HG02642 (cell line): ENCODE data around the gene FILIP1.

ENCODE experiments used
- ATAC-seq: cut with Tn5 transposase; IDR thresholded peaks from one replicate; pipeline ENCODE4 v1.9.1; 2021; ENCODE audit warnings: mild to moderate bottlenecking; ENCODE audit not compliant: unreplicated experiment, poor library complexity

FILIP1 gene

DNA sequence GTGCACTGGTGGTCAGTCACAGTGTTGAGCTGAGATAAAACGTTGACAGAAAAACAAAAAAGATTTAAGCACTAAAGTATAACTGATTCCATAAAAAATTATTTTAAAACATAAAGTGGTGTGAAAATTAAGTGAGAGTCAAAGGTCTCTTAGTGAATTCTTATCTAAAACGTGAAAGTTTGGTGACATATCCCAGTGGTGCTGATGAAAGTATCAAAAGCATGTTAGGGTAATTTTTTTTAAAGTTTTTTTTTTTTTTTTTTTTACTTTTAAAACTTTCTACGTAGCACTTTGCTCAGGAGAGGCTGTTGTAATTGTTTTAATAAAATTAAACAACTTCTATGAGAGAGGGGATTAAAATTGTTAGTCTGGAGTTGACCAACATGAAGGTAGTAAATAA, 143.4 kb downstream of the FILIP1 start:
- ATAC-seq, result no peak

GRCh38 chr6:75349262-75349984, 144.2 kb downstream of the FILIP1 start:
- no peak for ATAC-seq

DNA sequence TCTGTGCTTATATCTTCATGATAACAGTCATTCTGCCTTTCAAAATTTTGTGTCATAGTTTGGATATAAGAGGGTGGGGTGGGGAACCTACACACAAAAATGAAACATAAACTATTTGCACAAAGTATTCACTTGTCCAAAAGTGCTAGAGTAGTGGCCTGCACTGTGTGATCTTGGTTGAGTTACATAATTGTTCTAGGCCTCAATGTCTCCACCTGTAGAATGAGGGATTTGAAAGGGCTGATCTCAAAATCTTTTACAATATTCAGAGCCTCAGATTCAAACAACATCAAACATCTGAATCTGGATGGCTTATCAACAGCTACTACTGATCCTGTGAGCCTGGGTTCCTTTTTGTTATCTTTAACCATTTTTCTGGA, 144.7 kb downstream of the FILIP1 start:
- no peak for ATAC-seq

- no peak for ATAC-seq
Observed at GRCh38 chr6:75347898-75348610, 145.5 kb downstream of the FILIP1 start.

DNA sequence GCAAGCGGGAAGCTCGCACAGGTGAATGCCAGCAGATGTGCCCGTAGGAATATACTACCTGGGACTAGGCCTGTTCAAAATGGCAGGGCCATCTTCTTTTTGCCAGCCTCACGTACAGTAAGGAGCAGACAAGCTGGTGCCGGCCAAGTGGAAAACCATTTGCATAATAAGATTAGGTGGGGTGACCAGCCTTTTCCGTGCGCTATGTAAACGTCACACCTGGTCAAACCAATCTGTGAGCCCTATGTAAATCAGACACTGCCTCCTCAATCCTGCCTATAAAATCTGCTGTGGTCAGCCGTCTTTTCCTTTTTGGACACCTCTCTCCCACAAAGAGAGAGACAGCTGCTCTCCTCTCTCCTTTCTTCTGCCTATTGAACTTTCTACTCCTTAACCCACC, 148.2 kb downstream of the FILIP1 start:
- ATAC-seq, result no peak

DNA sequence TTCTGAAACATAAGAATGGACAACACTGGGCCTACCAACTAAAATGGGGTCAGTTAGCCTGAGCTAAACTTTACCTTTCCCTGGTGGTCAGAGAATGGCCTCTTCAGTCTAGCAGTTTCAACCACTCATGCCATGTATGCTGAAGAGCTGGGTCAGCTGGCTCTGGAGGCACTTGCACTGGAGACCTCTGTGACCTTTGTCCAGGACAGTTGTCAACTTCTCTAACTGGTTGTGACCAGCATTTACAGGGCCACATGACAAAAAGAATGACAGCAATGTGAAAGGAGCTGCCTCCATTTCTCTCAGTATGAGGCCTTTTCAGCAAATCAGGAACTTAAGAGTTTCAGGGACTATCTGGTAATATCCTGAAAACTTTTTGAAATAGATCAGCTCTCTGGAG, 149.1 kb downstream of the FILIP1 start:
- ATAC-seq, result no peak

DNA sequence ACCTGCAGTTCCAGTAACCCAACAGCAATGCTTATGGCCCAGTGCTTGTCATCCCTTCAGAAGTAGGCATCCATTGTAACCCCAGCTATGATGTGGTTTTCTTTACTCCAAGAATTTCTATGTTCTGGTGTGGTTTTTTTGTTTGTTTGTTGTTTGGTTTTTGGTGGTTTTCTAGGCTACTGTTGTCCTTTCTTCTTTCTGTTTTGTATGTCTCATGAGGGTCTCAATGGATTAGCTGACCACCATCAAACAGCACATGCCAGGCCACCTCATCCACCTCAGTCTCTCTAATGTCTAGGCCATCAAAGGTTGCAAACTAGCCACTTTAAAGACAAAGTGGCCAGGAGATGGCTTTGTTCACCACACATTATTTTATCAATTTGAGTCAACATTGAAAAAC, 149.6 kb downstream of the FILIP1 start:
- no peak for ATAC-seq

GRCh38 chr6:75337835-75338580, 155.6 kb downstream of the FILIP1 start:
- no peak for ATAC-seq

GRCh38 chr6:75334266-75335040, 159.1 kb downstream of the FILIP1 start:
- no peak for ATAC-seq

DNA sequence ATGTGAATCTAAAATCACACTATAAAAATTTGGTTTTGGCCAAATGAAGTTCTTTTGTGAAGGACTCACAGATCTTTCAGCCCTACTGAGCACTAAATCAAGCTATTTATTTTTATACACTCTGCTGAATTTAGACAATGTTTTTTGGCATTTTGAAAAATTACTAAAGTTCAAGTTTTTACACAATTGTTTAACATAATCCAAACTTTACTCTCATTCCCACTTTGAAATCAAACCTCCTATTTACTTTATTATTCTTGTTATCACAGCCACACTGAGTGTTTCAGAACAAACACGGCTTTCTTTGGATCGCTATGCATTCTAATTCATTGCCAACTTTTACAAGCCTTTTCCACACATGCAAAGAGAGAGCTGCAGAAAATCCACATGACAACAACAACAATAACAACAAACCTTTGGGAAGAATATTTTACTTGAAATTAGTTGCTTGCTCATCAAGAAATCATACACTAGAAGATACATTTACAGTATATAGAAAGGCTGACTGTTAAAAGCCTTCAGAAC, 159.9 kb downstream of the FILIP1 start:
- no peak for ATAC-seq

GRCh38 chr6:75331151-75331550, 162.4 kb downstream of the FILIP1 start:
- ATAC-seq, result no peak

GRCh38 chr6:75329703-75330102, 163.9 kb downstream of the FILIP1 start:
- no peak for ATAC-seq

DNA sequence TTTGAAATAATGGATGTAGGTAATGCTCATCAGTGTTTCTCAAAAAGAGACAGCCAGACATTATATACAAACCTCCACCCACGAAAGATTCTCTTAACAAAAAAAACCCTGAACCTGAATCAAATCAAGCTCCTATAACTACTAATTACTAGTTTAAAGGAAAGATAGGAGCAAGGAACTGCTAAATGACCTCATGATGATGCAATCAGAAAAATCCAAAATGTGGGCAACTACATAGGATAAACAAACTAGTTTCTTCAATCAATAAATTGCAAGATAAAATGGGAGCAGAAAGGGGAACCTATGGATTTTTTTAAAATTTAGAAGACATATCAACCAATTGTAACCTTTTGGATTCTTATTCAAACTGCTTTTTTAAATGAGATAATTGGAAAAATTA, 165.8 kb downstream of the FILIP1 start:
- ATAC-seq, result no peak

GRCh38 chr6:75326557-75327258, 166.9 kb downstream of the FILIP1 start:
- no peak for ATAC-seq

DNA sequence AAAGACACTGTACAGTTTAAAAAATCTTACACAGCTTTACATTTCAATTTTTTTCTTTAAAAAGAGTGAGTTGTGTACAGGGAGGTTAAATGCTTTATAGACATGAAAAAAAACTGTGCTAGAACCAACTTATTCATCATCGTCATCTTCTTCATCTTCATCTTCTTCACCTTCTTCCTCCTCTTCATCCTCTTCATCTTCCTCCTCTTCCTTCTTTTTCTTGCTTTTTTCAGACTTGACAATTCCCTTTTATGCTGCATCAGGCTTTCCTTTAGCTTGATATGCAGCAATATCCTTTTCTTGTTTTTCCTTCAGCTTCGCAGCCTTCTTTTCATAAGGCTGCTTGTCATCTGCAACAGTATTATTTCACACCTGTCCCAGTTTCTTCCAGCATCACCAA, 174.7 kb downstream of the FILIP1 start:
- no peak for ATAC-seq

- no peak for ATAC-seq
Observed at GRCh38 chr6:75317503-75318206, 175.9 kb downstream of the FILIP1 start.

GRCh38 chr6:75315978-75316377, 177.6 kb downstream of the FILIP1 start:
- no peak for ATAC-seq

DNA sequence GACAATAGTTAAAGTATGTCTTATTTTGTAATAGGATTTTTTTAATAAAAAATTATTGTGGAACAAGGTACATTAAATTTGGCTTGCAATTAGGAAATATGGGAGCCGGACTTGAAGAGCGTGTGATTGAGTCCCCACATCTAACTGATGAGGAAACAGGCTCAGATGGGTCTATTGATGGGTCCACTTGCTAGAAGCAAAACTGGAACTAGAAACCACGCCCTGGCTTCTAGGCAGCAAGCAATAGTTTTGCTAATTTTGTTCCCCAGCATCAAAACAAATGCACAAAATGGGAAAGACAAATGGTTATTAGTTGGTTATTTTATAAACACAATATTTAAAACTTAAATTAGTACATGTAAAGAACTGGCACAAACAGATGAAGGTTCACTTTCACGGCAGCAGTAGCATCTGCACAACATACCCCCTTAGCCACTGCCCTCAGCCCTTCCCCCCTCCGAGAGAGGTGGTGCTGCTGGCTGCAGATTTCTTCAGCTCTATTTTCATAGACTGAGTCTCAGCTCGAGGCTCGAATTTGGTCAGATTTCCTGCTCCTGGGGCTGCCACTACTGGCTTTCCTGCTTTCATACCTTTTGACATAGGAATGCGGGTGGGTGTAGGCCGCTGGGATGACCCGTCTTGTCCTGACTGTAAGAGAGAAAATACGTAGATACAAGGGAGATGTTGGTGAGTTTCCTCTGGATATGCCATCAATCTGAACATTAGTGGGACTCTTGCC, 185.2 kb downstream of the FILIP1 start:
- ATAC-seq, result no peak
